HG03159 (cell line): ENCODE data around the gene SH3RF1.

ENCODE experiments used
- ATAC-seq: cut with Tn5 transposase; IDR thresholded peaks from one replicate; pipeline ENCODE4 v1.9.1; 2021; ENCODE audit warnings: mild to moderate bottlenecking, moderate library complexity; ENCODE audit not compliant: unreplicated experiment

Gene SH3RF1

DNA sequence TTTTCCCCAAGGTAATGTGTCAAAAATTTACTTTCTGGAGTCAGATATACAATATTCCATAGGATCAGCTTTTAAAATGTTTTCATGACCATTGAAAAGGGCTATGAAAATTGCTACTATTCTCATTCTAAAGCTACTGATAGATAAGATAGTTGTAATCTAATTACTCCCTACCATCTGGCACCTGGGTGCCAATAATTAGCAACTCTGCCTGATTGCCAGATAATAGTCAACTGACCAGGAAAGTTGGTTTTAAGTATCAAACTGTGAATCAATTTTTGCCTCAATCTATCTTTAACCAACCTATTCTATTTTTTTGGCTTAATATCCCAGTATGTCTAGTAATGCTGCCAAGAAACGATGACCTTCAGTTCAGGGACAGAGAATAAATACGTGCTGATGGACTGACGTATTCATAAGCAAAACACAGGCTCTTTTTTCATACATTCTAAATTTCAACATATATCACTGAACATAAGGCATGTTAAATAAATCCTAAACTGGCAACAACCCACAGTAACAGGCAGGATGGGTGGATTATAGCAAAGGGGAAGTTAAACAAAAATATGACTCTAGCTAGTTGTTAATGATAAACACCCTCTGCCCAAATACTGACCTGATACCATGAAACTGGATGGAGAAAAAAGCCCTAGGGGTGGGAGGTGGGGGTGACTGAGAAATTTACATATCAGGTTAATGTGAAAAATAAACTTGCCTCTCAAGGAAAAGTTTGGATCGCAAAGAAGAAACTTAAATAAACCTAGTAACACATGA is 18.2 kb downstream of the SH3RF1 start:
- peak; percentile 81 for ATAC-seq

DNA sequence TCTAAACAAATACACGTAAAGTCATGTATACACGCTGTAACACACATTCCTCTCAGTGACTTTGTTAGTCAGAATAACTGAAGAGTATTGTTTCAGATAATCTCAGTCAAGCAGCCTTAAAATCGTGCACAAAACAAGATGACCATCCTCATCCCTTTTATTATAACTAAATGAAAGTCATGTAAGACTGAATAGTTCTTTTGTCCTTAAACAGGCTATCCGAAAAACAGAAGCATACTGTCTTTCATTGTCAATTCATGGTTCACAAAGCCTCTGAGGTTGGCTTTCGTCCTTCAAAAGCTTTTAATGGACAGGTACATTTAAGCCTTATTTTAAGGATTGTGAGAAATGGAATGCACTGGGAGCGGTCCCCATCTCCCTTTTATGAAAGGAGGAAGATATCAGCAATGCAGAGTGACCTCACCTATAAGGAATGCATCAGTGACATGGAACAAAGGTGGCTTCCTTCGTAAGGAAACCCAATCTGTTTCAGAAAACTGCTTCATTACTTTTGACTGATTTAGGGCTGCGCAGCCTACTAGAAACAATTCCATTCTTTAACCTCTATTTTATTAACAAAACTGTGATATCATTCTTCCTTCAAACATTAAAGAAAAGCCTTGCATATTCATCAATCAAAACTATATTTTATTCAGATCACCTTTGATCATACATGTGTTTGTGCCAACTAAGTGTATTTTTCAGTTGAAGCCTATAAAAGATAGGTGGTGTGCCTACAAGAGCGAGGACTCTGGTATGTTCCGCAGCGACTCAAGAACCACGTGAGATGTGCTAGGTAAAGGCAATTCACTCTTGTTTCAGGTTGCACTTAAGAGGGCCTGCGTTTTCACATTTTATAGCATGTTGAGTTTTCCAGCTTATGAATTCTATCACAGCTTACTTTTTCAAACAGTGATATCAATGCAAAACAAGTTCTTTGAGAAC is 19.2 kb downstream of the SH3RF1 start:
- ATAC-seq, result no peak

DNA sequence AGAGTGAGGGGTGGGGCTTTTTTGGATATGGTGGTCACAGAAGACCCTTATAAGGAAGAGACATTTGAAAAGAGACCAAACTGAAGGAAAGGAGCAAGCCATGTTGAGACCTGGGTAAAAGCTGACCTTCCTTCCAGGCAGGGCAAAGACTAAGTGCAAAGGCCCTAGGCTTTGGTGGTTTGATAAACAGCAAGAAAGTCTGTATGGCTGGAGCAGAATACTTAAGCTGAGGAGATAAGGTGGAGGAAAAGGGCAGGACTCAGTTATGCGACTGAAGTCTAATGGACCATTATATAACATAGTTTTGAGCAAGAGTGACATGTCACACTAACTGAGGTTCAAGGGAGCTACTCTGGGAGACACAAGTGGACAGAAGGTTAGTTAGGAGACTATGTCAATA is 20.0 kb downstream of the SH3RF1 start:
- no peak for ATAC-seq

DNA sequence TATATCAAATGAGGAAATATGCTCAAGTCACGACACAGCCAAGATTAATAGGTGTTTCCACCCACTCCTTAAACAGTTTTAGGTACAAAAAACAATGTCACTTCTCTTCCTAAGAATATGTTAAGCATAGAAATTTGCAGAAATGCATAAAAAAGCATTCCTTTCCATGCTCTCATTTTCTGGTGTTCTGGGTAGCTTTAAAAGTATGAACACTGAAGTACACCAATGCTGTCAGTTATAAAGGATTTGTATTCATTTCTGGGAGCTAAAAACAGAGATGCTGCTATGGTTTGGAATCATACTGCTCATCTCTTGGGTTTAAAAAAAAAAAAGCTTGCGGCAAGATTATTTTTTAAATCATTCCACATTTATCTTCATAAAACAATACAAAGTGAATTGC is 20.8 kb downstream of the SH3RF1 start:
- ATAC-seq, result no peak

DNA sequence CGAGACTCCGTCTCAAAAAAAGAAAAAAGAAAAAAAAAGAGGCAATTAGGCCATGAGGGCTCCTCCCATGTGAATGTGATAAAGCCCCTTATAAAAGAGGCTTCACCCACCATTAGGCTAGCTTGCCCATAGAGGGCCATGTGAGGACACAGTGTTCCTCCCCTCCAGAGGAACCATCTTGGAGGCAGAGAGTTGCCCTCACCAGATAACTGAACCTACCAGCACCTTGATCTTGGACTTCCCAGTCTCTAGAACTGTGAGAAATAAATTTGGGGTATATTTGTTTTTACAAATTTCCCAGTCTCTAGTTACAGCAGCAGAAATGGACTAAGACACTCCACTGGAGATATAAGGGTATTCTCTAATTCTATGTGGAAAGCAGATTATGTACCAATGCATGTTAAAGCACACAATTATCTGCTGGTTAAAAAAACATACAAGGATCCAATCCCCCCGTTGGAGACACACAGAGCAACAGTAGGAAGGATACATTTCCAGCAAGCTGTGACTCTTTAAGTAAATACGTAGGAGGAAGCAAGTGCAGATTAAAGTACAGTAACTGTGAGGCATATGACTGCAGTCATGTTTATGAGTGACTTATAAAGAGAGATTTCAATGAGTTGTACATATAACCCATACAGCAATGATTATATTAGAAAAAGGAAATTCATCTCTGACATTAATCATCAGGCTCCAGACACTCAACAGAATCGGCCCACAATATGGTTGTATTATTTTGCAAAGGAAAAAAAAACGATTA is 21.4 kb downstream of the SH3RF1 start:
- ATAC-seq, result peak; percentile 68

DNA sequence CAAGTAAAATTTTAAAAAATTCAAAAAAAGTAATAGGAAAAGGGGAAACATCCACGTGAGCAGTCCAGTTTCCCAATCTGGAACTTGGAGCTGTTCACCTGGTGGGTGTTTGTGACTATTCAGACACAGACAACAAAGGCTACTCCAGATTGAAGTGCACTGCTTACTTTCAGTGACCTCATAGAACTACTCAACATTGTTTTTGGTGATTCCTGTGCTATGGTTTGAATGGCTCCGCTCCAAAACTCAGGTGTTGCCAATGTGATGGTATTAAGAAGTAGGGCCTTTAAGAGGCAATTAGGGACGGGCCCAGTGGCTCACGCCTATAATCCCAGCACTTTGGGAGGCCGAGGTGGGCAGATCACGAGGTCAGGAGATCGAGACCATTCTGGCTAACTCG is 22.1 kb downstream of the SH3RF1 start:
- no peak for ATAC-seq

DNA sequence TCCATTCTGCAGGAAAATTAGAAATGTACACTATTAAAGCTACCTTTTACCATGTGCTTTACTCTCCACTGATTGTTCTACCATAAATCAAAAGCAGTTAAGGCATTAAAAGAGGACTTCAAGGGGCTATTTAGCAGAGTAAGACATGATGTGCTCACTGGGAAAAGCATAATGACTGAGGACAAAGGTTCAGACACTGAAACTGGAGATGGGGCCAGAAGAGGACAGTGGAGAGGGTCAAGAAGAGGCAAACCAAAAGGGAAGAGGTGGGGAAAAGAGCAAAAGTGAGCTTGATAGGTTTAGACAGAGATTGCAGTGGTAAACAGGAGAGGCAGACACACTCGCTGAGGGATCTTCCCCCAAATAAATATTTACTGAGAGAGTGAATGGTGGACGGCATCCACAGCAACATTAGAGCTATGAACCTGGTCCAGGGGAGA is 23.8 kb downstream of the SH3RF1 start:
- ATAC-seq, result no peak

DNA sequence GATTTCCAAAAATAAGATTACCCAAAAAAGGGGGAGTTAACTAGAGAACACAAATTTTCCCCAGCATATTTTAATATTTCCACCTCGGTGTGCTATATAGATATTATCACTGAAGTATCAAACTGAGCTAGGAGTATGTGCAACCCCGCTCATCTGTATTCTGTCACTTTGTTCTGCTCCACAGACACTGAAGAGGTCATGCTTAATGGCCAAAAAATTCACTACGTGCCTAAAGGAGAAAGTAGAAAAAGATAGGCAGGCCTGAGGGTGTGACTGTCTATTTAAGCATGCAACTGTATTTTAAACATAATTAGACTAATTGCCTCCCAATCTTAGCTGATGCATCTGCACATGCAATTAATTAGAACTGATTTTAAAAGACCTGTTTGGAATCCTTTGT is 24.5 kb downstream of the SH3RF1 start:
- no peak for ATAC-seq

DNA sequence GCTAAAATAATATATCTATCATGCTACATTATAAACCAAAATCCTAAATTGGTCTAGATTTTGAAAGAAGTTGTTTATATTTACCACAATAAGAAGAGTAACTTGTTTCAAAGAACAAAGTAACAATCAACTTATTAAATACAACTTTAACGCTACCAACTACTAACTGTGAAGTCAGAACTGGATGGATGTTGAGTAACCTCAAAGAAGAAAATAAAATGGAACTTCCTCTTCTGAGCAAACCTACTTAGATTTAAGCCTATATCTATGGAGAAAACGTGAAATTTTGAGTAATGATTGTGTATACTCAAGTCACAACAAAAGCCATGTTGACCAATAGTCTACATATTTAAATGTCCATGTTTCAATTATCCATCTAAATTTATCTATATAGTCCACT is 25.7 kb downstream of the SH3RF1 start:
- ATAC-seq, result no peak

DNA sequence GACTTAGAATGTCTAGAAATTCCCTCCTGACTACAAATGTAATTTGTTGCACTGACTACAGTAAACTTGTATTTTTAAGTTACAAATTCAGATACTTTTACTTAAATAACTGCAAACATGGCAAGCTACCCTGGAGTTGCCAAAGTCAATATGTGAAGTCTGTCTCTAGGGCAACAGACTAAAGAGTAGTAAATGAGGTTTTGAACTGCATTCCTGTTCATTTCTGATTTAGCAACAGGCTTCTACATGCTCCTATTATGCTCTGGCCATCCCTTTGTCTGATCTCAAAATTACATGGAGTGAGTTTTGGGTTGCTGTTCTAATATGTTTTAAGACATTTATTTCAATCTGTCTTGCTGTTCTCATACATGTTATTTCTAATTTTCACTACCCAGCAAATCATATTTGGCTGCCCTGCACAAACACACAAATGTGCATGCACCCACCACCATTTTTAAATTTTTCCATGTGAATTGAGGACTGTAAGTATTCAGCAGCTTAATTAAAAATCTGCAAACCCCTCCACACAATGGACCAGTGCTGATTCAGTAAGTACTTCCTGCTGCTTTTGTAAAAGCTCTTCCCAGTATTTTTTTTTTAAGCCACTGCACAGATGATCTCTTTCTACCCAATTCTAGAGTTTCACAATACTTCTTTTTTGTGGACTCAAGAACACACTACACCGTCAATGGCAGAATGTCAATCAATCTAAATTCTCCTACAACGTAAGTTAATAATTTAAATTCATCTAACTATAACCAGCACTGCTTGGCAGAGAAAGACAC is 26.7 kb downstream of the SH3RF1 start:
- ATAC-seq, result no peak

DNA sequence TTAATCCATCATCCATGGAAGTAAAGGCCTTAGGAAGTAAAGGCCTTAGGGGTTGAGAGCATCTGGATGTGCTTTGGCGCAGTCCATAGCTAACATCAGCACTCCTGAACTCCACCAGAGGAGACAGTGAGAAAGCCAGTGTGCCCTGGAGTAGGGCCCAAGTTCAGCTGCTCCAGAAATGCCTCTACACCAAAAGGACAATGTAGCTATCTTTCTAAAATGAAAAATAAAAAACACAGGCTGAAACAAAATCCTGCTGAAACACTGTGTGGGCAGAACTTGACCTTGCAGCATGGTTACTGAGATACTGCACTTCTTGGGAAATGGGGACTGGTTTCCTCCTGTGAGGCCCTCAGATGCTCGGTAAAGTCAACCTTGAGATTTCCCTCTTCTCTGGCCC is 29.3 kb downstream of the SH3RF1 start:
- no peak for ATAC-seq

DNA sequence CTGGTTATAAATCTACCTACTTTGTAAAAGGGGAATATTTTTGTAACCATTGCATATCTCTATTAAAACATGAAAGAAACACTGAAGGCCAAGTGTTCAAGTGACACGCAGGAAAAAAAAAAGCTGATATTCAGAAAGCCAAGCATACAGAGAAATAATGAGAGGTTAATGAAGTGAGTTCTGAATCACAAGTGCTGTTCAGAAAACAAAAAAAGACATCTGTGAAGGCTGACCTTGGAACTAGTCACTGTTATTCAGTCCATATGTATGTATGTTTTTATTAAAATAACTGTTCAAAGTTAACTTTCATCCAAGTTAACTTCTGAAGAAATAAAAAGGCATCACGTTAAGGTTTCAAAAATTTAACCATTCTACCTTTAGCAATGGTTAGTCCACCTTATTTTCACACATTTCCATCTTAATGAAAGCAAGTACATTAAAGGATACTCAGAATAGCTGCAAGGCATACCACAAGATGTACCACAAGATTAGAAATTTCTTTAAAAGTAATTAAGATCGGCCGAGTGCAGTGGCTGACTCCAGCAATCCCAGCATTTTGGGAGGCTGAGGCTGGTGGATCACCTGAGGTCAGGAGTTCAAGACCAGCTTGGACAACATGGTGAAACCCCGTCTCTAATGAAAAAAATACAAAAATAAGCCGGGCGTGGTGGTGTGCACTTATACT is 31.4 kb downstream of the SH3RF1 start:
- ATAC-seq, result no peak

DNA sequence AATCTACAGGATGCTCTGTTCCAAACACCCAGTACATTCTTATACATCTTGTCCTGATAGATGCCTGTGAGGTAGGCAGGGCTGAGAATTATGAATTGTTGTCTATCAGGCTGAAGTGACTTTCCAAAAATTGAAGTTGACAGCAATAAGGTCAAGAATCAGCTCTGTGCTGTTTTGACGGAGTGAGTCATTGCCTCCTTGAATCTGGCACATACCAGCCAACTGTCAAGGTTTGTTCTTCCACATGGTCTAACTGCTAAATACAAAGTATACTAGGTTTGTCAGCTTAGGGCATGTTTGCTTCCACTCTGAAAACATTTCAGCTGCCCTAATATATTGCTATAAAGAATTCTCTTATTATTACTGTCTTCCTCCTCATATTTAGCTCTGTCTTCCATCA is 32.3 kb downstream of the SH3RF1 start:
- no peak for ATAC-seq

DNA sequence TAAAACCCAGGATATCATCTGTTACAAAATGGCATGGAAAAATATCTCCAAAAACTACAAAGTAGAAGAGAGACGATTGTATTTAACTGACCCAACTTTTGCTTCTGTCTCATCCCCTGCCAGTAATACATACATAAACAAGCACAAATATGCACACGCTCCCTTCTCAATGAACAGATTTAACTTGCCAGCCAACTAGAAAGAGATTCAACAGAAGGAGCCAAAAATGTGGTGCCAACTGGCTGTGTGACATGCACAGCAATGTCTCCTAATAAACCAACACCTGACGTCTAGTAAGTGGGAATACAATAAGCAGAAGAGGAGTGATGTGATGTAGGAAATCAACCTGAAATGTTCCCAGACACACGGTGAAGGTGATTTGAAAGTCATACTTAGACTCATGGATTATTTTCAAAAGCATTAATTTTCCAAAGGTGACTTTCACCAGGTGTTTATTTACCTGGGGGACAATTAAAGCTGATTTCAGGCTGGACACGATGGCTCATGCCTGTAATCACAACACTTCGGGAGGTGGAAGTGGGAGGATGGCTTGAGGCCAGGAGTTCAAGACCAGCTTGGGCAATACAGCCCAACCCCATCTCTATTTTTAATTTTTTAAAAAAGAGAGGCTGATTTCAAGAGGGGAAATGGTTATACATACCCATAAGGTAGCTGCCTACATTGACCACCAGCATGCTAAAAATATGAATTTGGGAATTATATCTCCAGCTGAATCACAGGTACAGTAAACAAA is 33.7 kb downstream of the SH3RF1 start:
- no peak for ATAC-seq

DNA sequence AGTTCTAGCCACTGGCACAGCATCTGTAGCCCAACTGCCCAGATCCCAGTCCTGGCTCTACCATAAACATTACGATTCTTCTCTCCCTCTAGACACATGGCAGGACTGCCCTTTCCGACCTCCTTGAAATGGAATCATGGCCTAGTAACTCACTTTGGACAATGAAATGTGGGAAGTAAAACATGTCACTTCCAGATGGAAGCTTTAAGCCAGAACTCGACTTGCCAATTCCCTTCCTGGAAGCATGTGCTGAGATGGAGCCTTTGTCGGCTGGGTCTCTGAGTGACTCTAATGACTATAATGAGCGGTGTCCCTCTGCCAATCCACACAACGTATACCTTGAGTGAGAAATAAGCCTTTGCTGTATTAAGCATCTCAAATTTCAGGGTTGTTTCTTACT is 34.7 kb downstream of the SH3RF1 start:
- ATAC-seq, result no peak

DNA sequence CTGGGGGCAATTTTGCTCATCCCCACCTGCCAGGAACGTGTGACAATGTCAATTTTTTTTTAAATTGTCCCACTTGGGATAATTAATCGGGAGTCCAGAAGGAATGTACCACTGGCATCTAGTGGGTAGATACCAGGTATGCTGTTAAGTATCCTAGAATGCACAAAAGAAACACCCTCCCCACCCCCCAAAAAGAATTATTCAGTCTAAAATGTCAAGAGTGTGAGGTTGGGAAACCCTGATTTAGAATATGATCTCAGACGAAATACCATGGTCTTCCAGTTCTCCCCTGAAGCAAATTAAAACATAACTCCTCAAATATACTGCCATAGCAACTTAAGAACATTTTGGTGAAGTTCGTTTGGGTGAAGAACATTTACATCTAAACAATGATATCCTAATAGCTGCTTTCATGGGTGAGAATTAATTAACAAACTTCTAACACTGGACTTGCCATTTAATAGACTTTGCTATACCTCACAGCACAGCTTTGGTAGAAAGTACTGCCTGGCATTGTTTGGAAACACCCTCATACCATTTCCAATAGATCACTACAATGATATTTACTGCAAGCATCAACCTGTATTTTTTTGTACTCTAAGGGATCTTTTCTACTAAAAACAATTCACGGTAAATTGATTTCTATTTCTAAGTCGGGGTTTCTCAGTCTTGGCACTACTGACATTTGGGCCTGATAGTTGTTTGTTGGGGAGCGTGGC is 36.5 kb downstream of the SH3RF1 start:
- no peak for ATAC-seq

DNA sequence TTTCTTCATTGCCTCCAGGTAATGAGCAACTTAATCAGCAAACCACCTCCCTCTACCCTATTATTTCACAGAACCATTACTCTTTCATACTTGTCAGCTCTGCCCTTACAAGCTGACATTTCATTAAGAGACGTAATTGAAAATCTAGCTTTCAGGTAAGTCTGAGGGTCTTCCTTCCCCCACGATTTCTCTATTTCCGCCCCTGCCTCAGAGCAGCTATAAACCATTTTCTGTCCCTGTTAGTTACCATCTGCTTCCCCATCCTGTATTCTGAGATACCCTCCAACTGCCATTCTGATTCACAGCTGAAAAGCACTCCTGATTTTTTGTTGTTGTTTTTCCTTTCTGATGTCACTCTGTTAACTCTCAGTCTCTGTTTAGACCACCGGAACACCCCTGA is 37.1 kb downstream of the SH3RF1 start:
- ATAC-seq, result no peak

DNA sequence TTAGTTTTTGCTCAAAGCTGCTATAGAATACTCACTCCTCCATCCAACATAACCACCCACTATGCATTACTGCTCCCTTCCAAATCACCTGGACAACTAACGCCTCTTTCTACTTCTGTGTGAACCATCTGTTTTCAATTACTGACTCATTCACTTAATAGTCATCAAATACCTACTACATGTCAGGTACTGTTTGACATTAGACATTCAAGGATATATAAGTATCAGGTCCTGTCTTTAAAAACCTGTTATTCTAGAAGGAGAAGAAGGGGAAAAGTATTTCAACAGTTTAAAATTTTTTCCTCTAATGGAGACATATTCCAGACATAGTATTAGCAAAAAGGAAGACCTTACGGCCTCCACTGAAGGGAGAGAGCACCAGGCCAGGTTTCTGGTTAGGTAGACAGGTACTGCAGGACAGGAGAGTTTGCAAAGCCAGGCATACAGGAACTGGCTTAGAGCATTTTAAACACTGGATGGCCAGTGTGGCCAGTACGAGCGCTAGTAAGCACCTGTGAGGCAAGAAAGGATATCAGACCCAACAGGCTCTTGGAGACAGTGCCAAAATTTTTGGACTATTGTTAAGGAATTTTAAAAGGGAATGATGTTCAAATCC is 39.0 kb downstream of the SH3RF1 start:
- no peak for ATAC-seq
